ENCODE data around the gene PODNL1. TPM values are rescaled to one million over a fixed set of nuclear protein-coding genes. Genes with fewer than 3 reads are reported as not detected.

The PODNL1 gene
- total RNA-seq: not detected in 2 replicates
- long read RNA-seq: 0 reads

GRCh38 chr19:13938301-13939064 is at the start of gene PODNL1:
PODNL1 (minus strand) TSS chr19:13938417; CDS start chr19:13938181, 236 bp downstream.
- no peak for DNase-seq (ENCODE audit: low spot score, unreplicated experiment)
- Mint-ChIP-seq H3K9me3 (ENCODE audit: low read depth) (no peaks in the 10 kb centered on the region), H3K4me1 (ENCODE audit: low read depth) (peaks cover 3% of the 10 kb centered on the region), H3K36me3 (ENCODE audit: insufficient read depth) (no peaks in the 10 kb centered on the region), H3K4me3 (ENCODE audit: low read depth) (no peak within 1 kb of the TSS), H3K27me3 (peaks cover 14% of the 10 kb centered on the region), H3K27ac (no peak within 1 kb of the TSS)
- no peak for TF ChIP-seq CTCF (IDR thresholded peaks at IDR 0.05; ENCODE audit: unreplicated experiment)

GRCh38 chr19:13987101-13987890 is 49.1 kb upstream of the PODNL1 start:
- Mint-ChIP-seq H3K27me3 (no peaks in the 10 kb centered on the region), H3K4me1 (ENCODE audit: low read depth) (peaks cover 6% of the 10 kb centered on the region), H3K36me3 (ENCODE audit: insufficient read depth) (peaks cover 13% of the 10 kb centered on the region), H3K4me3 (ENCODE audit: low read depth) (no peak overlapping the region), H3K27ac (peak overlapping the region; percentile 37), H3K9me3 (ENCODE audit: low read depth) (no peaks in the 10 kb centered on the region)
- no peak for TF ChIP-seq CTCF (IDR thresholded peaks at IDR 0.05; ENCODE audit: unreplicated experiment)
- DNase-seq (ENCODE audit: low spot score, unreplicated experiment): no peak

GRCh38 chr19:13986348-13986904 is 48.2 kb upstream of the PODNL1 start:
- Mint-ChIP-seq H3K4me3 (ENCODE audit: low read depth) (no peak overlapping the region), H3K36me3 (ENCODE audit: insufficient read depth) (peaks cover 13% of the 10 kb centered on the region), H3K9me3 (ENCODE audit: low read depth) (no peaks in the 10 kb centered on the region), H3K4me1 (ENCODE audit: low read depth) (peaks cover 6% of the 10 kb centered on the region), H3K27ac (no peak overlapping the region), H3K27me3 (no peaks in the 10 kb centered on the region)
- no peak for TF ChIP-seq CTCF (IDR thresholded peaks at IDR 0.05; ENCODE audit: unreplicated experiment)
- no peak for DNase-seq (ENCODE audit: low spot score, unreplicated experiment)

- Mint-ChIP-seq H3K27ac (no peak overlapping the region), H3K4me1 (ENCODE audit: low read depth) (peaks cover 6% of the 10 kb centered on the region), H3K36me3 (ENCODE audit: insufficient read depth) (peaks cover 11% of the 10 kb centered on the region), H3K27me3 (no peaks in the 10 kb centered on the region), H3K4me3 (ENCODE audit: low read depth) (no peak overlapping the region), H3K9me3 (ENCODE audit: low read depth) (no peaks in the 10 kb centered on the region)
- no peak for TF ChIP-seq CTCF (IDR thresholded peaks at IDR 0.05; ENCODE audit: unreplicated experiment)
- no peak for DNase-seq (ENCODE audit: low spot score, unreplicated experiment)
Observed at GRCh38 chr19:13985771-13986347, 47.6 kb upstream of the PODNL1 start.
